ENCODE measurements around the gene C9orf50.

Gene C9orf50

GRCh38 chr9:129587487-129588262 is 33.2 kb downstream of the C9orf50 start:
- DNase-seq: no peak

DNA sequence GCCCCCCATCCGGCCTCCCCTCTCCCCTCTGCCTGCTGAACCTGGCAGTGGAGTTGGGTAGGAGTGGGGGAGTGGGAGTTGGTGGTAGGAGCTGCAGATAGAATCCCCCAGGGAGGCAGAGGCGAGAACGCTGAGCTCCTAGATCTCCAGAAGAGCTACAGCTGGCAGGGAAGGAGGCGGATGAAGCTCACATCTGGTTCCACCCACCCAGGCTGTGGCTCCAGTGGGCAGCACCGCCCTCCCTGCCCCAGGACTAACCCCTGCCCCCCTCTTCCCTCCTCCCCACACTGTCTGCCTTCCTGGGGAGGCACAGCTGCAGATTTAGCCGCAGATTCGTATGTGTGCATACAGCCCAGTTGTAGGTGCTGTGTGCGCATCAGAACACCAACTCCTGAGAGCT is 34.2 kb downstream of the C9orf50 start:
- no peak for DNase-seq

GRCh38 chr9:129586245-129586644 is 34.7 kb downstream of the C9orf50 start:
- DNase-seq: no peak

- DNase-seq: no peak
These were observed 35.5 kb downstream of the C9orf50 start for GRCh38 chr9:129585352-129585751.

GRCh38 chr9:129584136-129584535 is 36.8 kb downstream of the C9orf50 start:
- DNase-seq: peak; percentile 79 to 89

DNA sequence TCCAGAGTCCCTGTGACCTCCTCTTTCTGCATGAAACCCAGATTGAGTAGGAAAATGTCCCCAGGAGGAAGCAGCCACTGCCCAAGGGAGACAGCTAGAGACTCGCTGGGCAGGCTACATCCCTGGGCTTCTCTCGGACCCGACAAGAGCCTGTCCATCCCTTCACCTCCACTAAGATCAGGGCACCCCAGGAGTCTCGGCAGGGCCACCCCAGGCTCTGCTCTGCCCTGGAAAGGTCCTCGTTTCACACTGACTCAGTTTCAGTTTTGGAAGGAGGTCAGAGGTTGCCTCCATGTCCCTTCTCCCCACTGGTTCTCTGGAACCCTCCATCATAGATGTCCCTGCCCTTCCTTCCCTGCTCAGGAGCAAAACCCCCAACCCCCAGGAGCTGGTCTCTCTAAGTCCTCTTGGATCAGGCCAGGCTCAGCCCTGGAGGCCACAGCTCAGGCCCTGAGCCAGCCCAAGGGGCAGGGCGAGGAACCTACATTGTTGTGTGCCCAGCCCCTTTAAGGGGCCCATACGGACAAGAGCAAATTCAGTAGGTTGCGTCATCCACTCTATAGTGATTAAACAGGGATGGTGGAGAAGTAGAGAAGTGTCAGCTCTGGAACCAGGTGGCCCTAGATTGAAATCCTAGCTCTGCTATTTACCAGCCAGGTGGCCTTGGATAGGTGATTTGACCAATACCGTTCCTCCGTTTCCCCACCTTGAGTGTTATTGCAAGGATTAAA is 37.4 kb downstream of the C9orf50 start:
- DNase-seq: no peak

DNA sequence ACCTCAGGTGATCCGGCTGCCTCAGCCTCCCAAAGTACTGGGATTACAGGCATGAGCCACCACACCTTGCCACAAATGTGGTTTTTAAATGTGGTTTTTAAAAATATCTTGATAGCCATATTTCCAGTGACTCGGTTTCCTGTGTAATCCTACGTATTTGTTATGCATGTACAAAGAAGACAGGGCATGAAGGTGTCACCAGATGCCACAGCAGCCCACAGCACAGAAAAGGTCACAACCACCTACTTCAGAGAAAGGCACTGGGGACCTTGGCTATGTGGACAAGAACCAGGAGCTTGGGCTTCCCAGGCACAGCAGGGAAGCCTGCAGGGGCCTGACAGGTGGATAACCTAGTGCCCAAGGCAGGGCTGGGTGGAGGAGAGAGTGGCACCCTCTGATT is 38.0 kb downstream of the C9orf50 start:
- DNase-seq: no peak

GRCh38 chr9:129581505-129582189 is 39.3 kb downstream of the C9orf50 start:
- DNase-seq: no peak

DNA sequence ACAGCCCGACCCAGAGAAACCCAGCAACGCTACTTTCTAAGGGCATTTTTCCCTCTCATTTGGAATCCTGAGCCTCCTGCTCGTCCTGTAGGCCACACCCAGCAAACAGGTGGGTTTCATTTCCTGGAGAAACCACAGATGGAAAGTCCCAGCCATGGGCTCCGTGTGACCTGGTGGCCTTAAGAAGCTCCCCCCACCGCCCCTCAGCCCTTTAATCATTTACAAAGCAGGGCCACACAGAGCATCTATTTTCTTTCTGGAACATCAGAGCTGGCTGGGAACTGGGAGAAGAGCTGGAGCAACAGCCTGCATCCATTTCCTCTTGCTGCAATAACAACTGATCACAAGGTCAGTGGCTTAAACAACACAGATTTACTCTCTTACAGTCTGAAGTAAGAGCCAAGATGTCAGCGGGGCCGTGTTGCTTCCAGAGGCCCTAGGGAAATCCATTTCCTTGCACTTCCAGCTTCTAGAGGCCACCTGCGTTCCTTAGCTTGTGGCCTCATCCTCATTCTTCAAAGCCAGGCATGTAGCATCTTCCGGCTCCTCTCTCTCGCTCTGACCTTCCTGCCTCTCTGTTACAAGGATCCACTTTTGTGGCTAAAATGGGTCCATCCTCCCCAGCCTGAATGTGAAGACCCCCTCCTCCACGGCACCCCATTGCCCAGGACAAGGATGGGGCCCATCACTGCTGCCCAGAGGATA is 40.5 kb downstream of the C9orf50 start:
- no peak for DNase-seq

DNA sequence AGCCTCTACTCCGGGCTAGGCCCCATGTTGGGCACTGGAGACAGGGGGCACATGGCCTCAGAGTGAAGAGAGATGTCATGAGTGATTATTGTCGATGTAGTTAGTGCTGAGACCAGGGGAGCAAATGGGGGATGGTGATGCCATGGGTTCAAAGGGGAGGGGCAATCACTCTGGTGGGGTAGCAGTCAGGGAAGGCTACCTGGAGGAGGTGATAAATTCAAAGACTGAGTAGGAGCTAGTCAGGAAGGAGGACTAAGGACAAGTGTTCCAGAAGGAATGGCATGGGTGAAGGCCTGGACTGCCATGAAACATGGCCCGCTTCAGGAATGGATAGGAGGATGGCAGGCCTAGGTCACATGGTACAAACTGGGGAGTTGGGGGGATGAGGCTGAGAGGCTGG is 41.6 kb downstream of the C9orf50 start:
- DNase-seq: no peak

DNA sequence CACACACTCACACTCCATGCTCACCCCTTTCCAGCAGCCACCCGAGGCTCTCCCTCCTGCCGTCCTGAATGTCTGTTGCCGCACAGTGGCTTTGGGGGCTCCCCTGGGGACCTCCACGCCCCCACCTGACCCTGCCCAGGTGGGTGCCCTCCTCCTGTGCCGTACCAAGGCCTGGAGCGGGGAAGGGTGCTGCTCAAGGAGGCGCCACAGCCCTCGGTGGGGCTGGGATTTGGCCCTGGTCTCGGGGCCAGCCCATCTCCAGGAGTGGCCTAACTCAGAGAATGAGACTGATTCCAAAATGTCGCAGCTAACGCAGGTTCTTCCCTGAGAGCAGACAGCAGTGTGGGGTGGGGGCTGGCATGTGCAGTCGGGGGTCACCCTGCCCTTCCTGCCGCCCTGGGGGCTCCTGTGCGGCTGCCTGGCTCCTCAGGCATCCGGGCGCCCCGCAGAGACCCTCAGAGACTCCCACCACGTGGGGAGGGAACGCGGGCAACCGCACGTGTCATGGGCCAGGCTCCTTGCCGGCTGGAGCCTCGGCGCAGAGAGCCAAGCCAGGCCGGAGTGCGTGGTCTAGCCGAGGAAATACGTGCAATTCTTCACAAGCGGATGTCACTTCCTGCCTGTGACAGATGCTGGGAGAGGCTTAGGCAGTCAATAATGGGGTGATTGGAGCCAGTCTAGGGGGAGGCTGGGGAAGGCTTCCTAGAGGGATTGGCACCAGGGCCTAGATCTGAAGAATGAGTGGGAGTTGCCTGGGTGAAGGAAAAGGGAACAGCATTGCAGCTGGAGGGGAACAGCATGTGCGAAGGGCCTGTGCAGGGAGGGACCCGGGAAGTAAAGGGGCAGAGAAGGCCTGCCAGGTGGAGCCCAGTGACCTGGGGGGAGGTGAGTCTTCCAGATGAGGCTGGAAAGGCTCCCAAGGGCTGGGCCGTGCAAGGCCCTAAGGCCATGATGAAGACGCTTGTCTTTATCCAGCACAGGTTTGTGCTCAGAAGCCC is 44.1 kb downstream of the C9orf50 start:
- DNase-seq: no peak

DNA sequence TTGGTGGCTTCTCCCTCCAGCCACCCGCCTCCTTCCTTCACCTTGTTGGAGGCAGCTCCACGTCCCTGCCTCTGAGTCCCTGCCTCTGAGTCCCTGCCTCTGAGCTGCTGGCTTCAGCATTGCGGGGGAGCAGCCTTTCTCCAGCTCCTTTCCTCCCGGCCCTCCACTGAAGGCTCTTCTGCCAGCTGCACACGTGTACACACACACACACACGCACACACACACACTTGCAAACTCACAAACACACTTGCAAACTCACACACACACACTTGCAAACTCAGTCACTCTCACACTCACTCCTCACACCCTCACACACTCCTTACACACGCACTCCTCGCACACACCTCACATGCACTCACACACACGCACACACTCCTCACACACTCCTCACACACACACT is 45.1 kb downstream of the C9orf50 start:
- DNase-seq: no peak

DNA sequence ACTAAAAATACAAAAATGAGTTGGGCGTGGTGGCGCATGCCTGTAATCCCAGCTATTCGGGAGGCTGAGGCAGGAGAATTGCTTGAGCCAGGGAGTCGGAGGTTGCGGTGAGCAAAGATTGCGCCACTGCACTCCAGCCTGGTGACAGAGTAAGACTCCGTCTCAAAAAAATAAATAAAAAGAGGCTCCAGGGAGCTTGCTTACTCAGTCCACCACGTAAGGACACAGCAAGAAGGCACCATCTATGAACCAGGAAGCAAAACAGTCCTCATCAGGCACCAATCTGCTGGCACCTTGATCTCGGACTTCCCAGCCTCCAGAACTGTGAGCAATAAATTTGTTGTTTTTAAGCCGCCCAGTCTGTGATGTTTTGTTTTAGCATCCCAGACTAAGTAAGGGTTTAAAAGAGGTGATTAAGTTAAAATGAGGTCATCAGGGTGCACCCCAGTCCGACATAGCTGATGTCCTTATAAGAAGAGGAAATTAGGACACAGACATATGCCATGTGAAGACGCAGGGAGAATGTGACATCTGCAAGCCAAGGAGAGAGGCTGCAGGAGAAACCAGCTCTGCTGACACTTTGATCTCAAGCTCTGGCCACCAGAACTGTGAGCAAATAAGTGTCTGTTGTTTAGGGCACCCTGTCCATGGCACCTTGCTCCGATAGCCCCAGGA is 45.9 kb downstream of the C9orf50 start:
- DNase-seq: peak; percentile 39 to 65

- DNase-seq: no peak
These were observed 46.9 kb downstream of the C9orf50 start for GRCh38 chr9:129573977-129574376.

DNA sequence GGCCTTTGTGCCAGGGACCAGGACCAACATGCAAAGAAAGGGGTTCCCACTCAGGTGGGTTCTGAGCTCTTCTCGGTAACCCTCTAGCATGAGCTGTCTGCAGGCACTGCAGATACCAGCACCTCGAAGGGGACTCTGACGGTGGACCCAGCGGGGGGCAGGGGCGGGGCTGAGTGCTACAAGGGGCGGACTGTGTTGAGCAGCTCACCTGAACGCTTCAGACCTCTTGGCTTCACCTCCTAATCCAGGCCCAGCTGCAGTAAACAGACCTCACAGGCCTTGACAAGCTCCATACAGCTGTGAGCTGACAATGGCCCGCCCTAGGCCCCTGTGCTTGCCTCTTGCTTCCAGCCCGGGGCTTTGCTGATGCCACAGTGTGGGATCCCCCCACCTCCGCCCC is 48.4 kb downstream of the C9orf50 start:
- DNase-seq: no peak

GRCh38 chr9:129572052-129572425 is 48.9 kb downstream of the C9orf50 start:
- DNase-seq: no peak

DNA sequence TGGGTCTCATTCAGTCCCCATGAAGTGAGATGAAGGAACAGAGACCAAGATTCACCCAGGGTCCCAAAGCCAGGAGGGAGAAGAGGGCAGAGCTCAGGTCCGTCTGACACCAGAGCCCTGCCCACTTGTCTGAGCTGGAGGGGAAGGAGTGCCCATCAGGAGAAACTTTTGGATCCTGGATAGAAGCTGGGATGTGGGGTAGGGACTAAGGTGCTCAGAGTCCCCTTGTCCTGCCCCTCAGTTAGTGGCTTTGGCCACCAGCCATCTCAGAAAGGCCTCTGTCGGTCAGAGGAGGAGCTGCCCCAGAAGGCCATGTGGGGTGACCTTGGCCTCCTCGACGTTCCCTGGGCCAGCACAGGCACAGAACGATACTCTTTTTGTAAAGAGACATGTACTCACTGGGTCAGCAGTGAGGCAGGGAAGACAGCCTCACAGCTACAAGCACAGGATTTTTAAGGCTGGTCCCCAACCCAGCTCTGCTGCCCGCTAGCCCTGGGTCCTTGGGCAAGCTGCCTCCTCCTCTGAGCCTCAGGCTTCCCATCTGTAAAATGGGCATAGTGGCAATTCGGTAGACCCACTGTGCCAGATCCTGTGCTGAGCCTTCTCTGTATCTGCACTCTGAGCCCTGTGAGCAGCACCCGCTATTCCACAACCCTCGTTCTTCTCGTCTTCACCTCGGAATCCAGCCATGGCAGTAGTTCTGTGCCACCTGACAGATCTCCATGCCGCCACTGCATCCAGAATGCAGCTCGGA is 49.4 kb downstream of the C9orf50 start:
- DNase-seq: no peak

- peak in 1 of 2 donors; percentile 41 for DNase-seq
These were observed 50.2 kb downstream of the C9orf50 start for GRCh38 chr9:129570450-129571297.

Measured in inflammatory macrophage treated with lipopolysaccharide for 1 hour (primary cell).